Measurements from ENCODE around the gene ZNF594. TPM values are rescaled to one million over a fixed set of nuclear protein-coding genes. Genes with fewer than 3 reads are reported as not detected.

Gene ZNF594
- total RNA-seq, 1 experiment from 2014 or later, result 12.5 TPM

DNA sequence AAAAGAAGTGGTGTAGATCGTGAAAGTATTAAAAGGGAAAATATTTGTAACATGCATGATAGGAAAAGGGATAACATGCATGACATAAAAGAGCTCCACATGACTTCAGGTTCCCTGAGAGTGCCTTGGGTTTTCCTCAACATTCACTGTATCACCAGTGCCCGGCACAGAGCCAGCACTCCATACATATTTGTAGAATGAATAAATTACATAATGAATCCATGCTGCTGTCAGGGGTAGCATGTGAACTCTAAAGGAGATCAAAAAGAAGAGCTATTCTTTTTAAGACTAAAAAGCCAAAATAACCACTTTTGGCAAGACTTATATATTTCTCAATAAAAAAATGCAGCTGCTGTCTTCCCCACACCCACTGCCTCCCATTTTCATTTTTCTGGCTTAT, 2.7 kb upstream of the ZNF594 start:
- H3K79me2 ChIP-seq (ENCODE audit: insufficient read depth, low read length), result no peaks in the 10 kb centered on the region
- H3K4me1 ChIP-seq (ENCODE audit: insufficient read depth, low read length), result no peaks in the 10 kb centered on the region
- H2BK120ac ChIP-seq (ENCODE audit: low read depth, low read length, poor library complexity, severe bottlenecking), result no peak overlapping the region
- no peak overlapping the region for H3K4me2 ChIP-seq (ENCODE audit: insufficient read depth, insufficient read length, low read length)
- no peak overlapping the region for H3K23ac ChIP-seq (ENCODE audit: insufficient read length, low read depth, low read length)
- peaks cover 4% of the 10 kb centered on the region for H3K79me1 ChIP-seq (ENCODE audit: insufficient read depth, low read depth, low read length, poor library complexity, severe bottlenecking)
- H3K9me3 ChIP-seq (ENCODE audit: control insufficient read depth, low read depth, low read length), result peaks cover 7% of the 10 kb centered on the region
- H3K27ac ChIP-seq (ENCODE audit: insufficient read length, low read depth, low read length), result no peak overlapping the region
- no peak overlapping the region for H4K8ac ChIP-seq (replicated peaks; ENCODE audit: insufficient read length, low read depth, low read length)
- H2BK12ac ChIP-seq (ENCODE audit: insufficient read length, low read depth, low read length), result no peak overlapping the region
- WGBS (ENCODE audit: extremely low coverage, insufficient read length, low lambda C conversion rate), result 100% methylated on average over 1 of the region's 2 CpGs
- no peak overlapping the region for H2BK15ac ChIP-seq (ENCODE audit: low read depth, low read length)
- TF ChIP-seq CTCF (conservative IDR thresholded peaks at IDR 0.05), result no peak
- no peak for DNase-seq
- Mint-ChIP-seq H3K27me3 (ENCODE audit: low read depth) (peaks cover 7% of the 10 kb centered on the region; the same call in 1 of the 2 replicates), H3K9me3 (peaks cover 20 to 21% of the 10 kb centered on the region in 2 experiments), H3K4me3 (no peak overlapping the region), H3K36me3 (ENCODE audit: insufficient read depth in 1 of 3, low read depth in 3 of 3) (peaks cover 20 to 22% (median 20%) of the 10 kb centered on the region in 3 experiments), H3K4me1 (peaks cover 0 to 14% of the 10 kb centered on the region in 2 experiments; a peak in 2 of 4 replicates), H3K27ac (no peak overlapping the region)
- peaks cover 6% of the 10 kb centered on the region for H3K23me2 ChIP-seq (ENCODE audit: insufficient read length, low read depth, low read length, poor library complexity, severe bottlenecking)
- no peaks in the 10 kb centered on the region for H4K20me1 ChIP-seq (ENCODE audit: control insufficient read depth, insufficient read depth, insufficient read length)
- H3K14ac ChIP-seq (ENCODE audit: insufficient read depth, low read length), result no peak overlapping the region
- no peak overlapping the region for H2AK5ac ChIP-seq (ENCODE audit: insufficient read length, low read length)
- H2BK20ac ChIP-seq (ENCODE audit: low read depth, low read length, poor library complexity, severe bottlenecking), result no peak overlapping the region
- no peak overlapping the region for H3K4ac ChIP-seq (ENCODE audit: low read depth, low read length)
- no peak overlapping the region for H4K5ac ChIP-seq (ENCODE audit: insufficient read length, low read depth, low read length)
- no peak overlapping the region for H3K9ac ChIP-seq (ENCODE audit: extremely low read depth, insufficient read length, low read length)
- H2AFZ ChIP-seq (ENCODE audit: low read length), result no peak overlapping the region
- no peaks in the 10 kb centered on the region for H3K27me3 ChIP-seq (ENCODE audit: insufficient read depth, low read length)
- no peak overlapping the region for H3K56ac ChIP-seq (ENCODE audit: insufficient read length, low read depth, low read length)
- no peak overlapping the region for H2BK5ac ChIP-seq (ENCODE audit: insufficient read length, low read length)
- H3K18ac ChIP-seq (ENCODE audit: insufficient read length, low read depth, low read length), result no peak overlapping the region
- no peak overlapping the region for H4K91ac ChIP-seq (ENCODE audit: insufficient read length, low read depth, low read length)
- H3T11ph ChIP-seq (ENCODE audit: low read length), result no peak overlapping the region

All from H9 (cell line).